Measurements from ENCODE around the gene COG5. TPM values are rescaled to one million over a fixed set of nuclear protein-coding genes. Genes with fewer than 3 reads are reported as not detected.

The COG5 gene
- total and polyA plus RNA-seq, 2 experiments from 2014 or later: 15.8 to 53.5 TPM

GRCh38 chr7:107154826-107155225 is 408.9 kb downstream of the COG5 start:
- Histone ChIP-seq H3K4me3 (no peak overlapping the region), H2AFZ (no peak overlapping the region)

GRCh38 chr7:107152011-107152410 is 411.7 kb downstream of the COG5 start:
- WGBS (ENCODE audit: low lambda C conversion rate, missing lambda C conversion rate): 71% methylated on average over 4 of the region's 4 CpGs
- no peak overlapping the region for H3K4me2 ChIP-seq

More at GRCh38 chr7:107154826-107155225, 408.9 kb downstream of the COG5 start:
- H3K4me1 ChIP-seq (ENCODE audit: insufficient read depth): no peaks in the 10 kb centered on the region
- no peak for DNase-seq (ENCODE audit: low spot score)
- no peaks in the 10 kb centered on the region for H3K9me2 ChIP-seq (replicated peaks; ENCODE audit: insufficient read depth)
- WGBS (ENCODE audit: low lambda C conversion rate, missing lambda C conversion rate): 96% methylated on average over 6 of the region's 6 CpGs
- no peaks in the 10 kb centered on the region for H3K27me3 ChIP-seq
- H4K20me1 ChIP-seq (ENCODE audit: insufficient read depth, poor library complexity, severe bottlenecking): no peaks in the 10 kb centered on the region
- no peak overlapping the region for H3K4me2 ChIP-seq
- H3K27ac ChIP-seq: no peak overlapping the region
- no peaks in the 10 kb centered on the region for H3K36me3 ChIP-seq (replicated peaks; ENCODE audit: insufficient read depth, low read depth)
- H3K9me3 ChIP-seq (ENCODE audit: low read depth): no peaks in the 10 kb centered on the region
- no peaks in the 10 kb centered on the region for H3K79me2 ChIP-seq
- TF ChIP-seq EZH2 (IDR thresholded peaks at IDR 0.05; ENCODE audit: borderline replicate concordance) (no peak), EZH2phosphoT487 (IDR thresholded peaks at IDR 0.05; ENCODE audit: low read depth, severe bottlenecking, unreplicated experiment) (no peak)

More at GRCh38 chr7:107152011-107152410, 411.7 kb downstream of the COG5 start:
- no peaks in the 10 kb centered on the region for H3K79me2 ChIP-seq
- no peak overlapping the region for H2AFZ ChIP-seq
- no peak overlapping the region for H3K4me3 ChIP-seq
- H3K4me1 ChIP-seq (ENCODE audit: insufficient read depth): no peaks in the 10 kb centered on the region
- H3K27me3 ChIP-seq: no peaks in the 10 kb centered on the region
- no peaks in the 10 kb centered on the region for H3K9me3 ChIP-seq (ENCODE audit: low read depth)
- no peaks in the 10 kb centered on the region for H3K9me2 ChIP-seq (replicated peaks; ENCODE audit: insufficient read depth)
- DNase-seq (ENCODE audit: low spot score): peak; percentile 20
- H3K36me3 ChIP-seq (replicated peaks; ENCODE audit: insufficient read depth, low read depth): no peaks in the 10 kb centered on the region
- H3K27ac ChIP-seq: no peak overlapping the region
- TF ChIP-seq EZH2phosphoT487 (IDR thresholded peaks at IDR 0.05; ENCODE audit: low read depth, severe bottlenecking, unreplicated experiment): no peak
- TF ChIP-seq EZH2 (IDR thresholded peaks at IDR 0.05; ENCODE audit: borderline replicate concordance): no peak
- TF ChIP-seq CTCF (IDR thresholded peaks at IDR 0.05; ENCODE audit: poor library complexity): no peak
- no peaks in the 10 kb centered on the region for H4K20me1 ChIP-seq (ENCODE audit: insufficient read depth, poor library complexity, severe bottlenecking)

Small RNA genes within 50 kb of the gene (small RNA-seq; reads per million reads assigned to genes)
- gene AC002381.1: not detected
- not detected for gene RF01233

Other genes with a start within 250 kb of the COG5 start
- gene GPR22, start 93.9 kb downstream of the COG5 start, total RNA-seq: 0.07 and 0.08 TPM in 2 replicates
- 0.27 and 0.39 TPM in 2 replicates for gene GPR22, start 93.9 kb downstream of the COG5 start, polyA plus RNA-seq
- 12.5 and 14.2 TPM in 2 replicates for gene DUS4L, start 51 bp upstream of the COG5 start, total RNA-seq
- gene DUS4L, start 51 bp upstream of the COG5 start, polyA plus RNA-seq: 5.4 and 6.3 TPM in 2 replicates
- gene BCAP29, start 16.3 kb upstream of the COG5 start, total RNA-seq: 54.2 and 76.6 TPM in 2 replicates
- 27.5 and 35.1 TPM in 2 replicates for gene BCAP29, start 16.3 kb upstream of the COG5 start, polyA plus RNA-seq
- gene SLC26A4, start 96.9 kb upstream of the COG5 start, total RNA-seq: 0.20 TPM in 1 of 2 replicates, not detected in the other
- 0.35 TPM in 1 of 2 replicates, not detected in the other for gene SLC26A4, start 96.9 kb upstream of the COG5 start, polyA plus RNA-seq
- gene CBLL1, start 180.2 kb upstream of the COG5 start, total RNA-seq: 17.3 and 18.6 TPM in 2 replicates
- gene CBLL1, start 180.2 kb upstream of the COG5 start, polyA plus RNA-seq: 12.5 and 15.2 TPM in 2 replicates
- 14.2 and 18.1 TPM in 2 replicates for gene SLC26A3, start 239.3 kb upstream of the COG5 start, total RNA-seq
- 4.2 and 8.1 TPM in 2 replicates for gene SLC26A3, start 239.3 kb upstream of the COG5 start, polyA plus RNA-seq